GM18507 (cell line): ENCODE data around the gene UROC1.

Source experiments
- DNase-seq: peaks from one replicate; pipeline ENCODE4 v3.0.0; 2011; ENCODE audit warnings: low read depth; ENCODE audit not compliant: insufficient read length; ENCODE audit errors: extremely low spot score
- FAIRE-seq: peaks from 2 replicates; lab custom pipeline; 2011; peaks lifted over from hg19 to GRCh38; lab: Jason Lieb, UNC

UROC1 gene

GRCh38 chr3:126436826-126437717 lies 80.5 kb downstream of the UROC1 start:
- DNase-seq (no peak), FAIRE-seq (no peak)

GRCh38 chr3:126435456-126436315 lies 81.9 kb downstream of the UROC1 start:
- FAIRE-seq, result no peak
- no peak for DNase-seq

- no peak for DNase-seq
- no peak for FAIRE-seq
Observed at GRCh38 chr3:126434931-126435411, 82.6 kb downstream of the UROC1 start.

- no peak for FAIRE-seq
- no peak for DNase-seq
Observed at GRCh38 chr3:126434264-126434590, 83.3 kb downstream of the UROC1 start.

GRCh38 chr3:126433496-126434263 lies 83.9 kb downstream of the UROC1 start:
- DNase-seq, result no peak
- no peak for FAIRE-seq

GRCh38 chr3:126433105-126433430 lies 84.5 kb downstream of the UROC1 start:
- FAIRE-seq (no peak), DNase-seq (no peak)

DNA sequence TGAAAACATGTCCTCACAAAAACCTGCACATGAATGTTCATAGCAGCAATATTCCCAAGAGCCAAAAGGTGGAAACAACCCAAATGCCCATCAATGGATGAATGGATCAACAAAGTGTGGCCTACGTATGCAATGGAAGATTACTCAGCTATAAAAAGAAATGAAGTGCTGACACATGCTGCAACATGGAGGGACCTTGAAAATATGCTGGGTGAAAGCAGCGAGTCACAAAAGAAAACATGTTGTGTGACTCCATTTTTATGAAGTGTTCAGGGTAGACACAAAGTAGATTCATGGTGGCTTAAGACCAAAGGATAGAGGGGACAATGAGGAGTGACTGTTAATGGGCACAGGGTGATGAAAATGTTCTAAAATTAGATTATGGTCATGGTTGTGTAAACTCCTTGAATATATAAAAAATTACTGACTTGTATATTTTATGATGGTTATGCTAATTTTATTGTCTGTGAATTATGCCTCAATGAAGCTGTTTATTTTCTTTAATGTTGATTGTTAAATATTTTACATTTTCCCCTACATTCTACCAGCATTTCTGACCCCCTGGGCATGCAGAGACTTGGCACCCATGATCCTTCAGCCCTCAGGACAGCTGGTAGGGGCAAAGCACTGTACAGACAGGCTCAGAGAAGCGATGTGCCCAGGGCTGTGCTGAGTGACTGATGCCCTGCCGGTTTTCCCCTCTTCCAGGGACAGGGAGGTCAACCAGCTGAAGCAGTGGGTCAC lies 85.0 kb downstream of the UROC1 start:
- DNase-seq, result no peak
- FAIRE-seq, result no peak
